Measurements from ENCODE around the gene SEPTIN1.
A peak's percentile ranks its signal among the peaks of the same experiment; 100 is the strongest.

Gene SEPTIN1

GRCh38 chr16:30369938-30370455 lies 12.4 kb downstream of the SEPTIN1 start:
- Histone ChIP-seq H3K4me3 (ENCODE audit: low read depth in 1 of 2, low read length in 1 of 2) (peak overlapping the region; percentile 81 to 96), H3K27me3 (no peaks in the 10 kb centered on the region), H3K27ac (peak overlapping the region; percentile 89), H3K4me1 (ENCODE audit: control insufficient read depth in 1 of 2, insufficient read depth in 1 of 2, low read depth in 1 of 2, low read length in 1 of 2) (peaks cover 34 to 39% of the 10 kb centered on the region in 2 experiments), H3K9me3 (no peaks in the 10 kb centered on the region), H3K36me3 (peaks cover 17% of the 10 kb centered on the region)
- TF ChIP-seq CTCF (IDR thresholded peaks at IDR 0.05) = no peak

GRCh38 chr16:30369091-30369937 lies 13.0 kb downstream of the SEPTIN1 start:
- Histone ChIP-seq H3K27me3 (no peaks in the 10 kb centered on the region), H3K36me3 (peaks cover 24% of the 10 kb centered on the region), H3K4me1 (ENCODE audit: control insufficient read depth in 1 of 2, insufficient read depth in 1 of 2, low read depth in 1 of 2, low read length in 1 of 2) (peaks cover 34 to 39% of the 10 kb centered on the region in 2 experiments), H3K27ac (peak overlapping the region; percentile 89), H3K9me3 (no peaks in the 10 kb centered on the region), H3K4me3 (ENCODE audit: low read depth in 1 of 2, low read length in 1 of 2) (peak overlapping the region; percentile 81 to 96)
- no peak for TF ChIP-seq CTCF (IDR thresholded peaks at IDR 0.05)

- no peak for TF ChIP-seq CTCF (IDR thresholded peaks at IDR 0.05)
Measured at GRCh38 chr16:30368792-30369090, 13.6 kb downstream of the SEPTIN1 start.

GRCh38 chr16:30368122-30368791 lies 14.1 kb downstream of the SEPTIN1 start:
- peaks cover 34 to 39% of the 10 kb centered on the region in 2 experiments for H3K4me1 ChIP-seq (ENCODE audit: control insufficient read depth in 1 of 2, insufficient read depth in 1 of 2, low read depth in 1 of 2, low read length in 1 of 2)
- peak overlapping the region; percentile 89 for H3K27ac ChIP-seq
- no peaks in the 10 kb centered on the region for H3K9me3 ChIP-seq
- peaks cover 34% of the 10 kb centered on the region for H3K36me3 ChIP-seq
- peak overlapping the region; percentile 81 to 96 for H3K4me3 ChIP-seq (ENCODE audit: low read depth in 1 of 2, low read length in 1 of 2)
- no peaks in the 10 kb centered on the region for H3K27me3 ChIP-seq
- no peak for TF ChIP-seq CTCF (IDR thresholded peaks at IDR 0.05)

More at GRCh38 chr16:30368792-30369090, 13.6 kb downstream of the SEPTIN1 start:
- Histone ChIP-seq H3K9me3 (no peaks in the 10 kb centered on the region), H3K36me3 (peaks cover 30% of the 10 kb centered on the region), H3K27me3 (no peaks in the 10 kb centered on the region), H3K27ac (peak overlapping the region; percentile 89), H3K4me3 (ENCODE audit: low read depth in 1 of 2, low read length in 1 of 2) (peak overlapping the region; percentile 81 to 96), H3K4me1 (ENCODE audit: control insufficient read depth in 1 of 2, insufficient read depth in 1 of 2, low read depth in 1 of 2, low read length in 1 of 2) (peaks cover 34 to 39% of the 10 kb centered on the region in 2 experiments)

GRCh38 chr16:30367349-30368009 lies 14.9 kb downstream of the SEPTIN1 start:
- no peak for TF ChIP-seq CTCF (IDR thresholded peaks at IDR 0.05)
- peak overlapping the region; percentile 89 for H3K27ac ChIP-seq
- no peaks in the 10 kb centered on the region for H3K27me3 ChIP-seq
- H3K36me3 ChIP-seq = peaks cover 42% of the 10 kb centered on the region
- H3K4me1 ChIP-seq (ENCODE audit: control insufficient read depth in 1 of 2, insufficient read depth in 1 of 2, low read depth in 1 of 2, low read length in 1 of 2) = peaks cover 34 to 39% of the 10 kb centered on the region in 2 experiments
- no peaks in the 10 kb centered on the region for H3K9me3 ChIP-seq
- H3K4me3 ChIP-seq (ENCODE audit: low read depth in 1 of 2, low read length in 1 of 2) = peak overlapping the region; percentile 81 to 96
